Subcutaneous abdominal adipose tissue (tissue), 5 donors: Measurements from ENCODE around the gene NSG1.

ENCODE experiments used
- H3K27ac ChIP-seq: one replicate; pipeline ENCODE4 v1.7.0; 2013; ENCODE audit warnings: low read depth, mild to moderate bottlenecking, inconsistent platforms, low read length, moderate library complexity
- H3K27me3 ChIP-seq, 5 donors: one replicate each; pipeline ENCODE4 v1.7.0; 2013; ENCODE audit warnings: low read length in 5 of 5, inconsistent platforms in 1 of 5; ENCODE audit not compliant: control insufficient read depth in 5 of 5, insufficient read depth in 4 of 5
- H3K36me3 ChIP-seq, 5 donors: one replicate each; pipeline ENCODE4 v1.7.0; 2013; ENCODE audit warnings: low read length in 5 of 5; ENCODE audit not compliant: control insufficient read depth in 5 of 5, insufficient read depth in 5 of 5
- H3K4me1 ChIP-seq, 5 donors: one replicate each; pipeline ENCODE4 v1.7.0; 2013; ENCODE audit warnings: low read length in 5 of 5, mild to moderate bottlenecking in 3 of 5, moderate library complexity in 1 of 5; ENCODE audit not compliant: control insufficient read depth in 5 of 5, insufficient read depth in 5 of 5
- H3K4me3 ChIP-seq, 5 donors: one replicate each; pipeline ENCODE4 v1.7.0; 2013; ENCODE audit warnings: low read length in 5 of 5, low read depth in 1 of 5
- H3K9ac ChIP-seq, 5 donors: one replicate each; pipeline ENCODE4 v1.7.0; 2013; ENCODE audit warnings: low read length in 5 of 5, mild to moderate bottlenecking in 4 of 5, moderate library complexity in 3 of 5
- H3K9me3 ChIP-seq, 5 donors: one replicate each; pipeline ENCODE4 v1.7.0; 2013; ENCODE audit warnings: low read length in 5 of 5; ENCODE audit not compliant: control insufficient read depth in 5 of 5
- donor health status: healthy.
- donor health status: healthy.
- donor health status: healthy.
- donor health status: healthy.
- donor health status: healthy.

Gene NSG1

GRCh38 chr4:4395849-4396627 lies 9.1 kb downstream of the NSG1 start:
- Histone ChIP-seq H3K9ac (no peak overlapping the region), H3K36me3 (no peaks in the 10 kb centered on the region), H3K4me1 (no peaks in the 10 kb centered on the region), H3K27me3 (peaks cover 21 to 57% (median 46%) of the 10 kb centered on the region in 5 donors), H3K4me3 (no peak overlapping the region), H3K27ac (no peak overlapping the region), H3K9me3 (peaks cover 0 to 10% (median 3%) of the 10 kb centered on the region in 5 donors)

DNA sequence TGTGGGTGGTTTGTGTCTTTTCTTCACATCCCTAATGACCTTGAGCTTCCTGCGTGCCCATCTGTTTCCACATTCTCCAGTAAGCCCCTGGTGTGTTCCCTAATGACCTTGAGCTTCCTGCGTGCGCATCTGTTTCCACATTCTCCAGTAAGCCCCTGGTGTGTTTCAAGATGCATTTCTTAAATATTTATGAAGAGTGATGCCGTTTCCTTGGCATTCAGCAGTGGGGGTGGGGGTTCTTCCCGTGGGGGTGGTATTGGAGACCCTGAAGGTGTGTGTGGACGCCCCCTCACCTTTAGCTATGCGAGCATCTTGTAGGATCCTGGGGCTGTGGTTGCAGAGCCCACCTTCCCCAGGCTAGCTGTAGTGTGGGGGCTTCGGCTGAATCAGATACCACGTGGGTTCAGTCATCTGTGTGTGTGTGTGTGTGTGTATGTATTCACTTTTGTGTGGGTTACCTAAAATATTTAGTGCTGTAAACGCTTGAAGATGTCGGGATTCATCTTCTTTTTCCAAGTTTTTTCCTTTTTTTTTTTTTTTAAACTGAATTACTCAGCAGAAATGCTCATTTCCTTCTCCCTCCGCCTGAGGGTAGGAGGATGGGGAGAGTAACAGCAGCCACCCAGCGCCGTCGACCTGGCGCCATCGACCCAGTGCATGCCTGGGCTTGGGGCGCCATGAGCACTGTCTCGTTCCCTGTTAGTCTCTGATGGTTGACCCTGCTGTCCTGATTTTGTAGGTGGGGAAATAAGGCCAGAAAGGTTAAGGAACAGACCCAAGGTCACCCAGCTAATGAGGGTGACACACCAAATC lies 9.9 kb downstream of the NSG1 start:
- no peak overlapping the region for H3K9ac ChIP-seq
- peaks cover 19 to 54% (median 51%) of the 10 kb centered on the region in 5 donors for H3K27me3 ChIP-seq
- H3K27ac ChIP-seq: no peak overlapping the region
- H3K4me1 ChIP-seq: no peaks in the 10 kb centered on the region
- peaks cover 0 to 10% (median 3%) of the 10 kb centered on the region in 5 donors for H3K9me3 ChIP-seq
- H3K36me3 ChIP-seq: no peaks in the 10 kb centered on the region
- H3K4me3 ChIP-seq: no peak overlapping the region

- Histone ChIP-seq H3K27ac (no peak overlapping the region), H3K9me3 (peaks cover 0 to 10% (median 3%) of the 10 kb centered on the region in 5 donors), H3K9ac (no peak overlapping the region), H3K27me3 (peaks cover 19 to 51% (median 48%) of the 10 kb centered on the region in 5 donors), H3K4me3 (no peak overlapping the region), H3K36me3 (no peaks in the 10 kb centered on the region), H3K4me1 (no peaks in the 10 kb centered on the region)
These were observed 10.5 kb downstream of the NSG1 start for GRCh38 chr4:4397441-4397819.

GRCh38 chr4:4398430-4398829 lies 11.5 kb downstream of the NSG1 start:
- Histone ChIP-seq H3K9ac (no peak overlapping the region), H3K9me3 (peaks cover 0 to 10% (median 3%) of the 10 kb centered on the region in 5 donors), H3K4me3 (no peak overlapping the region), H3K36me3 (no peaks in the 10 kb centered on the region), H3K27me3 (peaks cover 17 to 53% (median 48%) of the 10 kb centered on the region in 5 donors), H3K4me1 (no peaks in the 10 kb centered on the region), H3K27ac (no peak overlapping the region)

DNA sequence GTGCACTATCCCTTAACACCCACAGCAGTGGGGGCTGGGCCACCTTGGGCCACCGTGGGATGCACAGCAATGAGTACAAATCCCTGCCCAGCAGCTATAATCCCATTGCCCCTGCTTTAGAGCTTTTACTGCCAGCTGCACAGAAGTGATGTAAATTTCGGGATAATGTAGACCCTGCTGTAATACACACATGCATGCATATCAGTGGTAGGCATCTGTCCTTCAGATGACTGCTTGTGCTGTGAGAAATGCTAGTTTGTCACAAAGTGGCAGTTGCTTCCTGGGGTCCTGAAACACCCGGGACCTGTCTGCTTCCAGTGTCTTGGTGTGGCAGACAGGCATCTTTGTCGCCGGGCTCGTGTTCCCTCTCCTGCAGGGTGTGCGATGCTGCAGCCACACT lies 14.1 kb downstream of the NSG1 start:
- Histone ChIP-seq H3K9ac (no peak overlapping the region), H3K9me3 (peaks cover 0 to 10% (median 3%) of the 10 kb centered on the region in 5 donors), H3K4me1 (no peaks in the 10 kb centered on the region), H3K27ac (no peak overlapping the region), H3K36me3 (no peaks in the 10 kb centered on the region), H3K4me3 (no peak overlapping the region), H3K27me3 (peaks cover 9 to 46% (median 43%) of the 10 kb centered on the region in 5 donors)

- Histone ChIP-seq H3K27me3 (peaks cover 15 to 48% (median 40%) of the 10 kb centered on the region in 5 donors), H3K9ac (no peak overlapping the region)
These were observed 16.1 kb downstream of the NSG1 start for GRCh38 chr4:4402966-4403365.

GRCh38 chr4:4405358-4405962 lies 18.6 kb downstream of the NSG1 start:
- no peaks in the 10 kb centered on the region for H3K9me3 ChIP-seq
- peaks cover 15 to 57% (median 43%) of the 10 kb centered on the region in 5 donors for H3K27me3 ChIP-seq
- H3K36me3 ChIP-seq: no peaks in the 10 kb centered on the region
- no peak overlapping the region for H3K27ac ChIP-seq
- no peaks in the 10 kb centered on the region for H3K4me1 ChIP-seq
- H3K9ac ChIP-seq: no peak overlapping the region
- H3K4me3 ChIP-seq: no peak overlapping the region

More at GRCh38 chr4:4402966-4403365, 16.1 kb downstream of the NSG1 start:
- peaks cover 0 to 10% (median 3%) of the 10 kb centered on the region in 5 donors for H3K9me3 ChIP-seq
- no peaks in the 10 kb centered on the region for H3K36me3 ChIP-seq
- no peaks in the 10 kb centered on the region for H3K4me1 ChIP-seq
- H3K4me3 ChIP-seq: no peak overlapping the region
- H3K27ac ChIP-seq: no peak overlapping the region

DNA sequence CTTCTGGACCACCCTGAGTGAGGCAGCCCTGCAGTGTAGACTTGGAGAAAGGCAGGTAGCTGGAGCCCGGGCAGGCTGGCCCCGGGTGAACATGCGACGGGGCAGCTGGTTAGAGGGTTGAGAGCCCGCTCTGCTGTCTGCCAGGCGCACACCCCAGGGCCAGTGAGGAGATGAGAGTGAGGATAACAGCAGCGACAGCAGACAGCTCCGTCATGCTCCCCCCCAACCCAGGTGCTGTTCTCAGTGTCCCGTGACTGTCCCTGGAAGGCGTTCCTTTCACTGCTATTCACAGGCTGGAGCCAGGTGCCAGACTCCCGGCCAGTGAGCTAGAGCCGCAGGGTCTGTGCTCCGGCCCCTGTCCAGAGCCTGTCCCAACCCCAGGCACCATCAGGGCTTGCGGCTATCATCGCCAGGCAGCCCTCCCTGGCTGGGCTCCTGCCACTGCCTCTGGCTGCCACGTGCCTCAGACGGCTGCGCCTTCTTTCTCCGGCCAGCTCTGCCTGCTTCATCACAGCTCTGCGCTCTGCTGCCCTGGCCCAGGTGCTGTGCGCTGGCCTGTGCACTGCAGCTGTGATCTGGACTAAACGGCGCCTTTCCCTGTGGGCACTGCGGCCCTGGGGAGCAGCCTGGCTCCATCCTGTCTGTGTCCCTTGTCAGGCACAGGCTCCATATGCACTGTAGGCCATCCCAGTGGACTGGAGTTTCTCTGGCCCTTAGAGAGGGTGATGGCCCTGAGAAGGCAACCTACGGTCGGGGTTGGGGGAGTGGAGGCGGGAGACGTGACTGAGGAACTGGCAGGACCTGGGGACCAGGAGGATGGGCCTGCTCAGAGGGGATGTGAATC lies 19.8 kb downstream of the NSG1 start:
- H3K9ac ChIP-seq: no peak overlapping the region
- peaks cover 15 to 51% (median 36%) of the 10 kb centered on the region in 5 donors for H3K27me3 ChIP-seq
- H3K9me3 ChIP-seq: no peaks in the 10 kb centered on the region
- H3K4me1 ChIP-seq: no peaks in the 10 kb centered on the region
- H3K36me3 ChIP-seq: no peaks in the 10 kb centered on the region
- no peak overlapping the region for H3K27ac ChIP-seq
- H3K4me3 ChIP-seq: no peak overlapping the region

GRCh38 chr4:4407299-4408131 lies 20.6 kb downstream of the NSG1 start:
- Histone ChIP-seq H3K27me3 (peaks cover 15 to 50% (median 36%) of the 10 kb centered on the region in 5 donors), H3K4me3 (no peak overlapping the region), H3K9ac (no peak overlapping the region), H3K9me3 (no peaks in the 10 kb centered on the region), H3K36me3 (no peaks in the 10 kb centered on the region), H3K4me1 (no peaks in the 10 kb centered on the region), H3K27ac (no peak overlapping the region)
